ENCODE results near the gene KIF1B. TPM values are rescaled to one million over a fixed set of nuclear protein-coding genes. Genes with fewer than 3 reads are reported as not detected.
A peak's percentile ranks its signal among the peaks of the same experiment; 100 is the strongest.

Gene KIF1B
- total and polyA plus RNA-seq, 12 donors = 12.9 to 67.2 (median 48.9) TPM

DNA sequence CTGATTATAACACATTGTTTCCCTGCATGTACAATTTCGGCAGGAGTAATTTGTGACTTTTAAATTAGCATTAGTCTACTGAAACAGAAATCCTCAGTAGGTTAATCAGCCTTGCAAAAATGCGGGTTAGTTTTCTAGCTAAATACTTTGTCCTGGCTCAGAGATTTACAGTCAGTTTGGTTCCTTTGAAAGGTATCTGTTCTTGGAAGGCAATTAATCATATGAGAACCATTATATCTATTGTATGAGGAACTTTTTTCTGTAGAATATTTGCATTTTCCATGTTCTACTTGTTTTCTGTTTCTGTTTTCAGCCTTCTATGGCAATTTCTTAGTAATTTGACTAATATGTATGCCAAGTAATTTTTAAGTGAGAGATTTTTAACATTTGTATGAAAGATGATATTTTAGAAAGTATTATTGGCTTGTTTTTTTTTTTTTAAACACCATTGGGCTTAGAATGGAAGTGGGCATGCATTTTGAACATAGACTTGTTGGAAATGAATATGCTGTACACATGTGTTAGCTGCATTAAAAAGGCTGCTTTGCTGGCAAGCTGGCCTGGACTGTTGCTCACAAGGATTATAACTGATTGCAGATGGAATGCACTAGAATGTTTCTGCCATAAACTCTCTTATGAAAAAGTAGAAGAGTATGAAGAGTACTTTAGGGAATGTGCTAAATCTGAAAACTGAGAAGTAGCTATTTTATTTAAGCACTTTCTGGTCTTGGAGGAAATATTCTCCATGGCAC lies 26.2 kb downstream of the KIF1B start:
- DNase-seq = no peak
- TF ChIP-seq, protein P1, sequence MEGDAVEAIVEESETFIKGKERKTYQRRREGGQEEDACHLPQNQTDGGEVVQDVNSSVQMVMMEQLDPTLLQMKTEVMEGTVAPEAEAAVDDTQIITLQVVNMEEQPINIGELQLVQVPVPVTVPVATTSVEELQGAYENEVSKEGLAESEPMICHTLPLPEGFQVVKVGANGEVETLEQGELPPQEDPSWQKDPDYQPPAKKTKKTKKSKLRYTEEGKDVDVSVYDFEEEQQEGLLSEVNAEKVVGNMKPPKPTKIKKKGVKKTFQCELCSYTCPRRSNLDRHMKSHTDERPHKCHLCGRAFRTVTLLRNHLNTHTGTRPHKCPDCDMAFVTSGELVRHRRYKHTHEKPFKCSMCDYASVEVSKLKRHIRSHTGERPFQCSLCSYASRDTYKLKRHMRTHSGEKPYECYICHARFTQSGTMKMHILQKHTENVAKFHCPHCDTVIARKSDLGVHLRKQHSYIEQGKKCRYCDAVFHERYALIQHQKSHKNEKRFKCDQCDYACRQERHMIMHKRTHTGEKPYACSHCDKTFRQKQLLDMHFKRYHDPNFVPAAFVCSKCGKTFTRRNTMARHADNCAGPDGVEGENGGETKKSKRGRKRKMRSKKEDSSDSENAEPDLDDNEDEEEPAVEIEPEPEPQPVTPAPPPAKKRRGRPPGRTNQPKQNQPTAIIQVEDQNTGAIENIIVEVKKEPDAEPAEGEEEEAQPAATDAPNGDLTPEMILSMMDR (IDR thresholded peaks at IDR 0.05) = no peak
- TF ChIP-seq POLR2A (IDR thresholded peaks at IDR 0.05) = no peak
- Histone ChIP-seq H3K9me3 (replicated peaks in 1 of 3) (no peaks in the 10 kb centered on the region), H3K36me3 (replicated peaks in 1 of 2) (no peaks in the 10 kb centered on the region), H3K27me3 (no peaks in the 10 kb centered on the region), H3K4me3 (no peak overlapping the region), H3K4me1 (replicated peaks in 1 of 2) (peaks cover 12 to 19% of the 10 kb centered on the region in 2 donors), H3K27ac (no peak overlapping the region)
- 62 to 78% (median 72%) methylated on average over 2 of the region's 2 CpGs for WGBS, 4 donors
- intact Hi-C loops (cut with DNase I) = no loop called here

DNA sequence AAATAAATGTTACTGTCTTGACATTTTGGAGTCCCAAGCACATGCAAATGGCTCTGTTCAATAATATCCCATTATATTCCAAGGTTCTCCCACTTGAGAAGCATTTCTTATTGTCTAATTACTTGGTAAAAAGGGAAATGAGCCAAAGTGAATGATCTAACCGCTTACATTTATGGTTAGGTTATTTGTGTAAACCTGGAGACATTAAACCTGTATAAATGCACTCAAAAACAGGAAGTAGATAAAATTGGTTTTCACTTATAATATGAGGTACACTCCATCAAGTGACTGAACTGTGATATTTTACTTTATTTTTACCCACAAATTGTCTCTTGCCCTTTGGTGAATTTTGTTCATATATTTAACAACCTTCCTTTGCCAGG lies 26.8 kb downstream of the KIF1B start:
- intact Hi-C loops (cut with DNase I) = no loop called here
- H3K4me1 ChIP-seq (replicated peaks in 1 of 2) = peaks cover 7 to 17% of the 10 kb centered on the region in 2 donors
- 64 to 97% (median 87%) methylated on average over 1 of the region's 1 CpG for WGBS, 4 donors
- TF ChIP-seq, protein P1 (IDR thresholded peaks at IDR 0.05) = no peak
- TF ChIP-seq POLR2A (IDR thresholded peaks at IDR 0.05) = no peak
- H3K27me3 ChIP-seq = no peaks in the 10 kb centered on the region
- H3K4me3 ChIP-seq = no peak overlapping the region
- no peak for DNase-seq
- no peak overlapping the region for H3K27ac ChIP-seq
- H3K9me3 ChIP-seq (replicated peaks in 1 of 3) = no peaks in the 10 kb centered on the region
- no peaks in the 10 kb centered on the region for H3K36me3 ChIP-seq (replicated peaks in 1 of 2)

- Histone ChIP-seq H3K36me3 (replicated peaks in 1 of 2) (no peaks in the 10 kb centered on the region), H3K4me3 (no peak overlapping the region), H3K27me3 (no peaks in the 10 kb centered on the region), H3K27ac (no peak overlapping the region), H3K4me1 (replicated peaks in 1 of 2) (peaks cover 0 to 16% of the 10 kb centered on the region in 2 donors), H3K9me3 (replicated peaks in 1 of 3) (no peaks in the 10 kb centered on the region)
- intact Hi-C loops (cut with DNase I) = no loop called here
- TF ChIP-seq, protein P1 (IDR thresholded peaks at IDR 0.05) = no peak
- no peak for TF ChIP-seq POLR2A (IDR thresholded peaks at IDR 0.05)
- no peak for DNase-seq
- WGBS, 4 donors = 90 to 94% (median 93%) methylated on average over 7 of the region's 7 CpGs
Measured at GRCh38 chr1:10242135-10242534, 31.8 kb downstream of the KIF1B start.

GRCh38 chr1:10242811-10243210 lies 32.4 kb downstream of the KIF1B start:
- H3K36me3 ChIP-seq (replicated peaks in 1 of 2) = no peaks in the 10 kb centered on the region
- no peak overlapping the region for H3K27ac ChIP-seq
- no peaks in the 10 kb centered on the region for H3K27me3 ChIP-seq
- no peaks in the 10 kb centered on the region for H3K9me3 ChIP-seq (replicated peaks in 1 of 3)
- WGBS, 4 donors = 86 to 90% (median 88%) methylated on average over 6 of the region's 6 CpGs
- peak in 1 of 7 donors; percentile 12 for DNase-seq
- no peak overlapping the region for H3K4me3 ChIP-seq
- no peak for TF ChIP-seq POLR2A (IDR thresholded peaks at IDR 0.05)
- TF ChIP-seq, protein P1 (IDR thresholded peaks at IDR 0.05) = no peak
- H3K4me1 ChIP-seq (replicated peaks in 1 of 2) = peaks cover 0 to 12% of the 10 kb centered on the region in 2 donors
- intact Hi-C loops (cut with DNase I) = no loop called here
